Left ventricle myocardium inferior (tissue), 1 donor: ENCODE data around the gene CA5B. TPM values are rescaled to one million over a fixed set of nuclear protein-coding genes. Genes with fewer than 3 reads are reported as not detected.

ENCODE experiments used
- DNase-seq: peaks from one replicate; pipeline ENCODE4 v3.0.0-alpha.2; 2020
- H3K27ac ChIP-seq: fragments of 200-600 bp; replicated peaks from 2 replicates; pipeline ENCODE4 v1.8.0; 2021
- H3K27me3 ChIP-seq: fragments of 200-600 bp; 2 replicates; pipeline ENCODE4 v1.8.0; 2021; ENCODE audit warnings: low read depth
- H3K36me3 ChIP-seq: fragments of 200-600 bp; 2 replicates; pipeline ENCODE4 v1.8.0; 2021
- H3K4me1 ChIP-seq: fragments of 200-600 bp; 2 replicates; pipeline ENCODE4 v1.8.0; 2021
- H3K4me3 ChIP-seq: fragments of 200-600 bp; 2 replicates; pipeline ENCODE4 v1.8.0; 2021; ENCODE audit warnings: mild to moderate bottlenecking, moderate library complexity
- H3K9me3 ChIP-seq: fragments of 200-600 bp; replicated peaks from 2 replicates; pipeline ENCODE4 v1.8.0; 2021
- intact Hi-C: fragments of 100-400 bp; cut with micrococcal nuclease; formaldehyde crosslinking; loops from one replicate; pipeline ENCODE4 v1.11.0; 2022
- total RNA-seq: library from RNA; stranded (reverse); fragmentation: NEBNext Ultra II Directional; extraction: Animal tissue kit (Norgen Biotek cat#: 25700); gene quantifications from one replicate; pipeline ENCODE4 v1.2.1, GENCODE V29; 2021
- TF ChIP-seq, protein P1 (sequence below): fragments of 200-600 bp; IDR thresholded peaks from 2 replicates; pipeline ENCODE4 v1.8.0; 2021; ENCODE audit warnings: antibody characterized with exemption, mild to moderate bottlenecking, borderline replicate concordance
- donor health status: DM: no; HTN: yes; CAD: no; lungs with severe emphysema.

The CA5B gene
- total RNA-seq, 1 donor from 2014 or later, result 3.2 TPM

DNA sequence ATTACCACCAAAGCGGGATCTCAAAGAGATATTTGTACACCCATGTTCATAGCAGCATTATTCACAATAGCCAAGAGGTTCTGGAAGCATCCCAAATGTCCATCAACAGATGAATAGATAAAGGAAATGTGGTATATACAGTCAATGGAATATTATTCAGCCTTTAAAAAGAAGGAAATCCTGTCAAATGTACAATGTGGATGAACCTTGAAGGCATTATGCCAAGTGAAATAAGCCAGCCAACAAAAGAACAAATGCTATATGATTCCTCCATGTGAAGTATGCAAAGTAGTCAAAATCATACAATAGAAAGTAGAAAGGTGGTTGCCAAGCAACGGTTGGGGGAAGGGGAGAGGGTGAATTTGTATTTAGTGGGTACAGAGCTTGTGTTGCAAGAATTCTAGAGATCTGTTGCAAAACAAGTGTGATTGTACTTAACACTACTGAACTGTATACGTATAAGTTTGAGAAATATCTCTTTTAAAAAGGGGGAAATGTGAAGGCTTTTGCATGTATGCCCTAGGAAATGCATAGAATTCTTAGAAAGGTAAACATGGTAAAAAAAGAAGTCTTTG lies 47.2 kb downstream of the CA5B start:
- intact Hi-C loops, result no loop called here
- no peaks in the 10 kb centered on the region for H3K9me3 ChIP-seq
- TF ChIP-seq, protein P1, sequence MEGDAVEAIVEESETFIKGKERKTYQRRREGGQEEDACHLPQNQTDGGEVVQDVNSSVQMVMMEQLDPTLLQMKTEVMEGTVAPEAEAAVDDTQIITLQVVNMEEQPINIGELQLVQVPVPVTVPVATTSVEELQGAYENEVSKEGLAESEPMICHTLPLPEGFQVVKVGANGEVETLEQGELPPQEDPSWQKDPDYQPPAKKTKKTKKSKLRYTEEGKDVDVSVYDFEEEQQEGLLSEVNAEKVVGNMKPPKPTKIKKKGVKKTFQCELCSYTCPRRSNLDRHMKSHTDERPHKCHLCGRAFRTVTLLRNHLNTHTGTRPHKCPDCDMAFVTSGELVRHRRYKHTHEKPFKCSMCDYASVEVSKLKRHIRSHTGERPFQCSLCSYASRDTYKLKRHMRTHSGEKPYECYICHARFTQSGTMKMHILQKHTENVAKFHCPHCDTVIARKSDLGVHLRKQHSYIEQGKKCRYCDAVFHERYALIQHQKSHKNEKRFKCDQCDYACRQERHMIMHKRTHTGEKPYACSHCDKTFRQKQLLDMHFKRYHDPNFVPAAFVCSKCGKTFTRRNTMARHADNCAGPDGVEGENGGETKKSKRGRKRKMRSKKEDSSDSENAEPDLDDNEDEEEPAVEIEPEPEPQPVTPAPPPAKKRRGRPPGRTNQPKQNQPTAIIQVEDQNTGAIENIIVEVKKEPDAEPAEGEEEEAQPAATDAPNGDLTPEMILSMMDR, result no peak

GRCh38 chrX:15786915-15787314 lies 48.8 kb downstream of the CA5B start:
- Histone ChIP-seq H3K36me3 (peaks cover 8% of the 10 kb centered on the region), H3K27me3 (no peaks in the 10 kb centered on the region), H3K4me3 (no peak overlapping the region), H3K27ac (no peak overlapping the region), H3K9me3 (no peaks in the 10 kb centered on the region), H3K4me1 (peaks cover 8% of the 10 kb centered on the region)
- TF ChIP-seq, protein P1, result no peak
- DNase-seq, result no peak
- intact Hi-C loops, result no loop called here

More for the DNA sequence above, 47.2 kb downstream of the CA5B start:
- no peak overlapping the region for H3K27ac ChIP-seq
- no peak for DNase-seq
- H3K36me3 ChIP-seq, result peaks cover 8% of the 10 kb centered on the region
- H3K4me1 ChIP-seq, result peaks cover 3% of the 10 kb centered on the region
- no peak overlapping the region for H3K4me3 ChIP-seq
- H3K27me3 ChIP-seq, result no peaks in the 10 kb centered on the region

GRCh38 chrX:15789979-15790768 lies 52.1 kb downstream of the CA5B start, which contains the start of gene ZRSR2:
ZRSR2 (plus strand) TSS chrX:15790484; CDS start chrX:15790496, 12 bp downstream.
- Histone ChIP-seq H3K27me3 (no peaks in the 10 kb centered on the region), H3K4me3 (peak within 1 kb of the TSS; percentile 82), H3K4me1 (peaks cover 8% of the 10 kb centered on the region), H3K9me3 (no peaks in the 10 kb centered on the region), H3K27ac (peak within 1 kb of the TSS; percentile 84), H3K36me3 (no peaks in the 10 kb centered on the region)
- TF ChIP-seq, protein P1, result no peak
- intact Hi-C loops, result no loop called here
- DNase-seq, result peak; percentile 80

DNA sequence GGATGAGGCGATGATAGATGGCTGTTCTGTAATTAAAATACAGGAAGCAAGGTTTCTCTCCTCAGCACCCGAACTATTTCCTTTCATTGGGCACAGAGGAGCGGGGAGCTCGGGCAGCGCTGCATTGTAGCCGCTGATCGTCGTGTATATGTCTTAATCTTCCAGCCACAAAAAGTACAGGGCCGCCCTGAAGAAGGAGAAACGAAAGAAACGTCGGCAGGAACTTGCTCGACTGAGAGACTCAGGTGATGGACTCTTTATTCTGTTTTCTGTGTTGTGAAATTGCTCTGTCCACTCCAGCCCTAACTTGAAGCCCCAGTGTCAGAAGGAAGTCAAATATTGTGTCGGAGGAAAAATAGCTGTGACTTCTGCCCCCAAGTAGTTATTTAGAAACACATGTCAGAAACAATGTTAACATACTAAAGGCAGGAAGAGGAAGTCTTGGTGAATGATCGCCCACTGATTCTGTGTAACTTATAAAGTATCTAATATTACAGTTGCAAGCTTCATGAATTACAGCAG lies 52.8 kb downstream of the CA5B start:
- peak overlapping the region; percentile 84 for H3K27ac ChIP-seq
- intact Hi-C loops, result no loop called here
- H3K9me3 ChIP-seq, result no peaks in the 10 kb centered on the region
- H3K4me1 ChIP-seq, result peaks cover 8% of the 10 kb centered on the region
- H3K36me3 ChIP-seq, result no peaks in the 10 kb centered on the region
- TF ChIP-seq, protein P1, result no peak
- no peak for DNase-seq
- peak overlapping the region; percentile 82 for H3K4me3 ChIP-seq
- H3K27me3 ChIP-seq, result no peaks in the 10 kb centered on the region

DNA sequence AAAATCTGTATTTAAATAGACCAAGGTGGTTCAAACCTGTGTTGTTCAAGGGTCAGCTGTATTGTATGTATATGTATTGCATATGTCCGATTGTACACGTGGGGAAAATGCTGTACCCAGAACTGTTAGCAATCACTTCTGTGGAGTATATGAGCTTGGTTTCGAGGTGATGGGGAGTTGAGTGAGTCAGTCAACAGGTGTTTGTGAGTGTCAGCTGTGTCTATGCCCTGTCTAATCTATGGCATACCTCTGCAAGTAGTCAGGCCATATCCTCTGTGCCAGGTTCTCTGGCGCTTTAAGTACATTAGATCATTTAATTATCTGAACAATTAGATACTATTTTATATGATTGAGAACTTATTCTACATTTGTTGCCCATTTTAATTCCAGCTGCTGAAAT lies 59.6 kb downstream of the CA5B start:
- Histone ChIP-seq H3K27ac (no peak overlapping the region), H3K27me3 (no peaks in the 10 kb centered on the region), H3K36me3 (peaks cover 6% of the 10 kb centered on the region), H3K9me3 (no peaks in the 10 kb centered on the region), H3K4me3 (no peak overlapping the region), H3K4me1 (no peaks in the 10 kb centered on the region)
- DNase-seq, result no peak
- intact Hi-C loops, result no loop called here
- TF ChIP-seq, protein P1, result no peak
